GM12878 (cell line): ENCODE data around the gene MAPK8.

ENCODE experiments used
- BCL3 ChIP-seq: IDR thresholded peaks from 2 replicates; pipeline ENCODE4 v1.6.1; 2011; ENCODE audit warnings: borderline replicate concordance, low read depth, mild to moderate bottlenecking, moderate library complexity, low read length; ENCODE audit not compliant: insufficient read depth, poor library complexity, severe bottlenecking
- HDAC6 ChIP-seq: fragments of 200-600 bp; sonication (generic); IDR thresholded peaks from one replicate; pipeline ENCODE4 v1.8.0; 2017; ENCODE audit warnings: antibody characterized with exemption; ENCODE audit not compliant: unreplicated experiment
- POLR2AphosphoS5 ChIP-seq: IDR thresholded peaks from 2 replicates; pipeline ENCODE4 v1.6.1; 2011; ENCODE audit warnings: mild to moderate bottlenecking, low read length, inconsistent platforms
- SPI1 ChIP-seq: IDR thresholded peaks from 2 replicates; pipeline ENCODE4 v1.6.1; 2011; ENCODE audit warnings: low read depth, mild to moderate bottlenecking, low read length, moderate library complexity, borderline replicate concordance; ENCODE audit not compliant: insufficient read depth
- SUZ12 ChIP-seq: fragments of 200-600 bp; sonication (generic); IDR thresholded peaks from one replicate; pipeline ENCODE4 v1.6.1; 2018; ENCODE audit warnings: antibody characterized with exemption, mild to moderate bottlenecking; ENCODE audit not compliant: unreplicated experiment
- TBL1XR1 ChIP-seq: IDR thresholded peaks from 2 replicates; pipeline ENCODE4 v1.6.1; 2012; ENCODE audit warnings: low read depth, low read length, improper control_type of control experiment
- TF ChIP-seq, protein P1 (sequence below), 3 experiments: IDR thresholded peaks in 2 of 3; conservative IDR thresholded peaks in 1 of 3; 2 replicates each; pipeline ENCODE4 v1.5.1; 2011; ENCODE audit warnings: low read depth in 3 of 3, low read length in 3 of 3, mild to moderate bottlenecking in 3 of 3, control low read depth in 2 of 3, moderate library complexity in 2 of 3, inconsistent platforms in 1 of 3, mixed read lengths in 1 of 3; ENCODE audit not compliant: control insufficient read depth in 2 of 3, insufficient read depth in 1 of 3; ENCODE audit errors: extremely low read depth in 1 of 3

GRCh38 chr10:48465860-48466521, 159.5 kb downstream of the MAPK8 start:
- TF ChIP-seq SUZ12 (no peak), SPI1 (no peak), TBL1XR1 (no peak), POLR2AphosphoS5 (no peak), BCL3 (no peak), HDAC6 (no peak)
- TF ChIP-seq, protein P1, sequence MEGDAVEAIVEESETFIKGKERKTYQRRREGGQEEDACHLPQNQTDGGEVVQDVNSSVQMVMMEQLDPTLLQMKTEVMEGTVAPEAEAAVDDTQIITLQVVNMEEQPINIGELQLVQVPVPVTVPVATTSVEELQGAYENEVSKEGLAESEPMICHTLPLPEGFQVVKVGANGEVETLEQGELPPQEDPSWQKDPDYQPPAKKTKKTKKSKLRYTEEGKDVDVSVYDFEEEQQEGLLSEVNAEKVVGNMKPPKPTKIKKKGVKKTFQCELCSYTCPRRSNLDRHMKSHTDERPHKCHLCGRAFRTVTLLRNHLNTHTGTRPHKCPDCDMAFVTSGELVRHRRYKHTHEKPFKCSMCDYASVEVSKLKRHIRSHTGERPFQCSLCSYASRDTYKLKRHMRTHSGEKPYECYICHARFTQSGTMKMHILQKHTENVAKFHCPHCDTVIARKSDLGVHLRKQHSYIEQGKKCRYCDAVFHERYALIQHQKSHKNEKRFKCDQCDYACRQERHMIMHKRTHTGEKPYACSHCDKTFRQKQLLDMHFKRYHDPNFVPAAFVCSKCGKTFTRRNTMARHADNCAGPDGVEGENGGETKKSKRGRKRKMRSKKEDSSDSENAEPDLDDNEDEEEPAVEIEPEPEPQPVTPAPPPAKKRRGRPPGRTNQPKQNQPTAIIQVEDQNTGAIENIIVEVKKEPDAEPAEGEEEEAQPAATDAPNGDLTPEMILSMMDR (IDR thresholded peaks at IDR 0.05 in 2 of 3, conservative IDR thresholded peaks at IDR 0.05 in 1 of 3; ENCODE audit: control insufficient read depth in 2 of 3, extremely low read depth in 1 of 3, insufficient read depth in 1 of 3, low read depth in 3 of 3, low read length in 3 of 3), result no peak
